ENCODE measurements around the gene TEKTIP1. TPM values are rescaled to one million over a fixed set of nuclear protein-coding genes. Genes with fewer than 3 reads are reported as not detected.

Gene TEKTIP1
- total RNA-seq, result not detected in 2 replicates

DNA sequence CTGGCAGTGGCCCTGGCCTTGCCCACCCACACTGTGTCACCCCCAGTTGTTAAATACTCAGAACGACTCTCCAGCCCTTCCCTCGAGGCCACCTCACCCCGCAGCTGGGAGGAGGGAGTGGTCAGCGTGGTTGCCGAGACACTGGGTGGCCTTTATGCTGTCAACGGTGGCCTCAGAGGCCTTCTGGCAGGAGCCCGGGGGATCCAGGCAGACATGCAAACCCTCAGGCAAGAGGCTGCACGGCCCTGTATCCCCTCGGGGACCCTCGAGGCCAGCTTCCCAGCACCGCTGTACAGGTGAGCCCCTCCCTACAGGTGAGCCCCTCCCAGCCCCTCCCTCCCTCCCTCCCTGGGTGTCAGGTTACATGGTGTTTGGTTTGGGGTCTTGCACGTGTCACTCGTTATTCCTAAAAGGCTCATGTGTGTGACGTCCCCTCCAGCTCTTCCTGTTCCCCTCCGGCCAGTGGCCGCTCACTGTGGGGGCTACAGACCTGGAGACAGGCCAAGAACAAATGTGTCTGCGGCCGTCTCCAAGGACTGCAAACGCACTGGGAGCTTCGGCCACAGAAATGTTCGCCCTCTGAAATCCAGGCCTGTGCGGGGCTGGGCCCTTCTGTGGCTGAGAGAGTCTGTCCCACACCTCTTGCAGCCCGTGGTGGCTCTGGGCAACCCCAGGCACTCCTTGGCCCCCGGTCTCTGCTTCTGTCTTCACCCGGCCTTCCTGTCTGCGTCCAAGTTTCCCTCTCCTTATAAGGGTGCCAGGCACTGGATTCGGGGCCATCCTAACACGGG lies at the start of gene TEKTIP1:
TEKTIP1 (plus strand) TSS at position 210 of the 791 bp plus-strand sequence; CDS start at position 214, 4 bp downstream.

DNA sequence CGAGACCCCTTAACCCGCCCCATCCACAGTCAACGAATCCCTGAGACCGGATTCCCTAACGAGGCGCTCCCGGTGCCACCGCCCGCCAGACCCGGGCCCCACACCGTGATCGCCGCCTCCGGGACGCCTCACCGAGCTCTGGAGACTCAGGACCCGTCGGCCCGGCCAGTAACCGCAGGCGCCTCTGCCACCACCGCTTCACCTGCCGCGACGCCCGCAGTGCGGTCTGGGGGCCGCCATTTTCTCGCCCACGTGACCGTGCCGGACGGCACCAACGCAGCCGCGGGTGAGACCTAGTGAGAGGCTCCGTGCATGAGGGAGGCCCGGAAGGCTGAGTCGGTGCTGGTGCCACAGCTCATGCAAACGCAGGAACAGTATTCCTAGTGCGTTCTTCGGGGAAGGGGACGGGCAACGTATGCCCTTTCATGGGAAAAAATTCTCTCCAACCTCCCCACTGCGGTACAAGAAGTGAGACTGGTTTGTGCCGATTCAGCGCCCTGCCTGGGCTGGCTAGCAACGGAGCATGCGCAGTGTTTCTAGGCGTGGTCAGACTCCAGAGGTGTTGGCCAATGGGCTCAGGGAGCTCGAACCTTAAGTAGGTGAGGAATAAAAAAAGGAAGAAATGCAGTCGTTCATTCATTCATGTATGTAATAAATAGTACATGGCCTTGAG lies 38.4 kb upstream of the TEKTIP1 start, which contains the start of gene DOHH:
DOHH (minus strand) TSS at position 246 of the 673 bp plus-strand sequence. CDS start 3,860 bp downstream, outside the sequence.

DNA sequence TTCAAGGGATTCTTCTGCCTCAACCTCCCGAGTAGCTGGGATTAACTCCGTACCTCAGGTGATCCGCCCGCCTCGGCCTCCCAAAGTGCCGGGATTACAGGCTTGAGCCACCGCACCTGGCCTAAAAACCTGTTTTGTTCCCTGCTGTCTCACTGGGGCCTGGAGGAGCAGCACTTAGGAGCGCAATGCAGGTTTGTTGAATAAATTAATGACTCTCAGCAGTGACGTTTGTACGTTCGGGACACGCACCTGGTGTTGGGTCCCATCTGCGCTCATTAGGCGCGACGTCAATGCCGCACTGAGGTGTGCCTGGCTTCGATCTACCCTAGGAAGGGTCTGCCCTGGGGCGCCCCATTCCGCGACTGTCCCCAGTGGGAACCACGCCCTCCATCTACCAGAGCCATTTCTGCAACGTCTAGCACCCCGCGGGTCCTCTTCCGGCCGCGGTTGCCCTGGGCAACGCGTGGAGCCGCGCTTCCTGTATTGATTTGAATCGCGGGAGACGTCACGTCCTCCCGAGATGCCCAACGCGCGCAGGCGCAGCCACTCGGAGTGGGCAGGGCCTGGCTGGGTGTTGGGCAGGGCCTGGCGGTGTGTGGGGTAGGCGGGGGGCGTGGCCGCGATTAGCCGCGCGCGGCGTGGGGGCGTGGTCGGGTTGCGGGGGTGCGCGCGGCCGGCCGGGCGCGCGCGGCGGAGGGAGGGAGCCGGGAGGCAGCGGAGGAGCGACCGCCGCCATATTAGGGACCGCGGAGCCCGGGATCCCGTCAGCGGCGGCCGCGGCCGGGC lies 33.2 kb upstream of the TEKTIP1 start, which contains the start of gene FZR1:
FZR1 (plus strand) TSS at position 714 of the 786 bp plus-strand sequence. CDS start 16,679 bp downstream, outside the sequence.

DNA sequence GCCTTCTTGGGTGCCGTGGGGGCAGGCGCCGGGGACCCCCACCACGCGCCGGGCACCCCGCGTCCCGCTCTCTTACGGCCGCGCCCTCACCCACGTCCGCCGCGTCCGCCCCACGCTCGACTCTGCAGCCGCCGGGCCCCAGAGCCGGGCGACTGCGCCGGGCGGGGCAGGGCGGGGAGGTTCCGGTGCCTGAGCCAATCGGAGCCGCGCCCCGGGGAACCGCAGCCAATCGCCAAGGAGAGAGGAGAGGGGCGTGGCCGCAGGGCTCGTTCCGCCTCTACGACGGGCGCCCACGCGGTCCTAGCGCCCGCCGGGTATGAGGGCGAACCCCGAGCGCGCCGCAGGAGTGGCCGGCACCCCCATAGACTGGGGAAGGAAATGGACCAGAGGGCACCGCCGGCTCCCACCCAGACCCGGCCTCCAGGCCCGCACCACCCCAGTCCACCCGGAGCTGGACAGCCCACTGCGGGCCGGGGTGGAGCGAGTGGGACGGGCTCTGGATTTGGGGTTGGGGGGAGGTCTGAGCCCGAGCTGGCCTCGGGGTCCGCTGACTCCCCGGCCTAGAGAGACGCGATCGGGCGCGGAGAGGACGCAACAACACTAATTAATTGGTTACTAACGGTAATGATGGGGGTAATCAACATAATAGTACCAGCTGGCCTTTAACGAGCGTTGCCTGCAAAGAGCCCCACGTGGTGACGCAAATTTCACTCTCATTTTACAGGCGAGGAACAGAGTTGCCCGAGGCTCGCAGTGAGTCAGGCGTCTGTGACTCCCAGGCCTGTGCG lies 18.7 kb downstream of the TEKTIP1 start, which contains the start of gene MFSD12:
MFSD12 (minus strand) TSS at position 126 of the 788 bp plus-strand sequence. CDS start 183 bp downstream, outside the sequence.

DNA sequence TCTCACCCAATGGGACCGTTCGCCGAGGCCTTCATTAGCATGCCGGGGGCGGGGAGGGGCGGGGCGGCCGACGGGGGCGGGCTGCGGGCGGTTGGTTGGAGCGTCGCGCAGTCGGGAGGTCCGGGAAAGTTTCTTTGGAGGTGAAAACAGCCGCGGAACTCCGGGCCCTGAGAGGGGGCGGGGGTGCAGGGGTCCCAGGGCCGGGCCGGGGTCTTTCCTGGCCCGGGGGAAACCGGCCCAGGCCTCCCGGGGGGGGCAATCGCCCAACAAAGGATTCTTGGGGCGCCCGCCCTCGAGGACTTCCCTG lies 33.8 kb downstream of the TEKTIP1 start, which contains the start of gene HMG20B:
HMG20B (plus strand) TSS at position 90 of the 307 bp plus-strand sequence. CDS start 366 bp downstream, outside the sequence.

DNA sequence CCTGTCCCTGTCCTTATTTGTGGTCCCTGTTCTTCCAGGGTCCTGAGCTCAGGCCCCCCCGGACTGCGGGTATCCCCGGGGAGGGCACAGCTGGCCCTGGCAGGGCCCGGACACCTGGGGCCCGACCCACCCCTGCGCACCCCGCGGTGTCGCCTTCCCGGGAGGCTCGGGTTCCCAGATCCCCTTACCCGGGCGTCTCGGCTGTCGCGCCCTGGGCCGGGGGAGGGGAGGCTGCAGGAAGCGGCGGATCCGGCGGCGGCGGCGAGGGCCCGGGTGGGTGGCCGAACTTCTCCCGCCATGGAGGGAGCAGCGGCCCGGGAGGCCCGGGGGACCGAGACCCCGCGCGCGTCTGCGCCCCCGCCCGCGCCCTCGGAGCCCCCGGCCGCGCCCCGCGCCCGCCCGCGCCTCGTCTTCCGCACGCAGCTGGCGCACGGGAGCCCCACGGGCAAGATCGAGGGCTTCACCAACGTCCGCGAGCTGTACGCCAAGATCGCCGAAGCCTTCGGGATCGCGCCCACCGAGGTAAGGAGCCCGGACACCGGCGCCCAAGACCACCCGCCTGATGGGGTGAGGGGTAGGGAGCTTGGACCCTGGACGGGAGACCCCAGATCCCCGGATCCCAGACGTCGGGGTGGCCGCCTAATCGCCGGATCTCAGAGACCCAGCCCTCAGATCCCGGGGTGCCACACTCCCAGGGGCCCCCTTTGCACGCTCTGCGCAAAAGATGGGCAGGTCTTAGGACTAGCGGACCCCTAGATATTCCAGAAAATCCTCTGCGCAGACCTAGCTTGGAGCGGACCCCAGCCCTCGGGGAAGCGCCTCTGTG lies 46.5 kb downstream of the TEKTIP1 start, which contains the start of gene GIPC3:
GIPC3 (plus strand) TSS at position 178 of the 826 bp plus-strand sequence; CDS start at position 298, 120 bp downstream.

Other genes starting within 250 kb of the TEKTIP1 start
- gene NFIC, start 172.6 kb upstream of the TEKTIP1 start, total RNA-seq, result 93.5 and 113 TPM in 2 replicates
- not detected in 2 replicates for gene SMIM24, start 58.6 kb upstream of the TEKTIP1 start, total RNA-seq
- gene SMIM44, start 55.7 kb upstream of the TEKTIP1 start, total RNA-seq, result not detected in 2 replicates
- gene DOHH, start 38.5 kb upstream of the TEKTIP1 start, total RNA-seq, result 12.5 and 15.9 TPM in 2 replicates
- gene FZR1, start 32.9 kb upstream of the TEKTIP1 start, total RNA-seq, result 48.8 and 52.1 TPM in 2 replicates
- 50.2 and 174 TPM in 2 replicates for gene MFSD12, start 18.4 kb downstream of the TEKTIP1 start, total RNA-seq
- gene HMG20B, start 33.8 kb downstream of the TEKTIP1 start, total RNA-seq, result 91.1 and 102 TPM in 2 replicates
- under 0.01 TPM in 1 of 2 replicates, not detected in the other for gene GIPC3, start 46.3 kb downstream of the TEKTIP1 start, total RNA-seq
- gene TBXA2R, start 67.7 kb downstream of the TEKTIP1 start, total RNA-seq, result 2.8 and 2.9 TPM in 2 replicates
- gene CACTIN, start 87.6 kb downstream of the TEKTIP1 start, total RNA-seq, result 26.8 and 35.6 TPM in 2 replicates
- 27.6 and 60.0 TPM in 2 replicates for gene PIP5K1C, start 161.3 kb downstream of the TEKTIP1 start, total RNA-seq
- under 0.01 TPM in 1 of 2 replicates, not detected in the other for gene TJP3, start 169.2 kb downstream of the TEKTIP1 start, total RNA-seq
- 19.3 and 28.9 TPM in 2 replicates for gene APBA3, start 222.5 kb downstream of the TEKTIP1 start, total RNA-seq
- gene MRPL54, start 223.5 kb downstream of the TEKTIP1 start, total RNA-seq, result 21.8 and 50.2 TPM in 2 replicates
- not detected in 2 replicates for gene RAX2, start 233.1 kb downstream of the TEKTIP1 start, total RNA-seq
- gene MATK, start 247.2 kb downstream of the TEKTIP1 start, total RNA-seq, result 0.15 TPM in 1 of 2 replicates, not detected in the other

Measured in smooth muscle cell of trachea (primary cell).